HepG2 (cell line): ENCODE measurements around the gene ZNF322. TPM values are rescaled to one million over a fixed set of nuclear protein-coding genes. Genes with fewer than 3 reads are reported as not detected.

Experiments
- ATF7 ChIP-seq, 2 experiments: fragments of 450-650 bp in 1 of 2; sonication (generic) in 1 of 2; formaldehyde crosslinking in 1 of 2; IDR thresholded peaks; 2 replicates each; pipeline versions ENCODE4 v1.4.0 to v1.6.1; 2016 to 2020; ENCODE audit warnings: antibody characterized with exemption in 1 of 2, mild to moderate bottlenecking in 1 of 2, missing genetic modification reagents in 1 of 2
- CCDC6 ChIP-seq: sonication (generic); formaldehyde crosslinking; IDR thresholded peaks from 2 replicates; pipeline ENCODE4 v1.8.1; 2022; ENCODE audit warnings: mild to moderate bottlenecking, missing genetic modification reagents, moderate library complexity
- HCFC1 ChIP-seq: fragments of 150-350 bp; IDR thresholded peaks from 2 replicates; pipeline ENCODE4 v1.6.1; 2014; ENCODE audit warnings: low read depth, low read length
- SIX1 ChIP-seq: sonication (generic); formaldehyde crosslinking; IDR thresholded peaks from 2 replicates; pipeline ENCODE4 v1.4.0; 2020; ENCODE audit warnings: missing genetic modification reagents, borderline replicate concordance
- SSRP1 ChIP-seq: IDR thresholded peaks from 2 replicates; pipeline ENCODE4 v1.6.1; 2016; ENCODE audit warnings: control low read depth
- SYNCRIP ChIP-seq: fragments of 200-400 bp; formaldehyde crosslinking; IDR thresholded peaks from 2 replicates; pipeline ENCODE4 v1.6.1; 2018; ENCODE audit warnings: mild to moderate bottlenecking, low read depth, low read length; ENCODE audit not compliant: insufficient read depth
- TEAD3 ChIP-seq: optimal IDR thresholded peaks from 2 replicates; pipeline ENCODE3; 2016; ENCODE audit warnings: borderline replicate concordance
- ZC3H13 ChIP-seq: sonication (generic); formaldehyde crosslinking; IDR thresholded peaks from 2 replicates; pipeline ENCODE4 v1.8.1; 2023; ENCODE audit warnings: mild to moderate bottlenecking, missing genetic modification reagents, moderate library complexity
- ZFP36 ChIP-seq: fragments of 150-350 bp; IDR thresholded peaks from 2 replicates; pipeline ENCODE4 v1.6.1; 2018; ENCODE audit warnings: borderline replicate concordance, low read length, low read depth; ENCODE audit not compliant: partially characterized antibody
- ZNF232 ChIP-seq: sonication (generic); formaldehyde crosslinking; IDR thresholded peaks from 2 replicates; pipeline ENCODE4 v1.4.0; 2020; ENCODE audit warnings: missing genetic modification reagents, borderline replicate concordance
- ZNF713 ChIP-seq: sonication (generic); formaldehyde crosslinking; IDR thresholded peaks from 2 replicates; pipeline ENCODE4 v1.4.0; 2020; ENCODE audit warnings: mild to moderate bottlenecking, missing genetic modification reagents
- ZNF781 ChIP-seq: sonication (generic); formaldehyde crosslinking; IDR thresholded peaks from 2 replicates; pipeline ENCODE4 v1.5.1; 2020; ENCODE audit warnings: borderline replicate concordance, mild to moderate bottlenecking, missing genetic modification reagents; ENCODE audit errors: not compliant biosample characterization
- ZNF816 ChIP-seq: sonication (generic); formaldehyde crosslinking; IDR thresholded peaks from 2 replicates; pipeline ENCODE4 v1.8.0; 2022; ENCODE audit warnings: missing genetic modification reagents, mild to moderate bottlenecking, borderline replicate concordance
- ZNF83 ChIP-seq: sonication (generic); formaldehyde crosslinking; IDR thresholded peaks from 2 replicates; pipeline ENCODE4 v1.4.0; 2020; ENCODE audit warnings: missing genetic modification reagents, mild to moderate bottlenecking, borderline replicate concordance
- polyA plus RNA-seq, 8 experiments: library from polyadenylated mRNA; depleted of rRNA in 3 of 8; stranded (reverse) in 7 of 8; unstranded in 1 of 8; fragments of >200 nt; fragmentation: Illumina TruSeq in 4 of 8; extraction: Trizol in 4 of 8; gene quantifications; 2 replicates each; pipeline versions ENCODE4 v1.2.1 to v1.2.3, GENCODE V29; 2011 to 2016; ENCODE audit warnings: low read depth in 4 of 8, missing spikeins in 1 of 8, mixed read lengths in 1 of 8; ENCODE audit not compliant: insufficient read depth in 1 of 8
- total RNA-seq, 5 experiments: library from RNA; depleted of rRNA; stranded (reverse); fragments of >200 nt; fragmentation: Illumina TruSeq; extraction: Trizol; gene quantifications; 2 replicates each; pipeline ENCODE4 v1.2.3, GENCODE V29; 2016; ENCODE audit warnings: low read depth in 1 of 5
- TF ChIP-seq, protein P1 (sequence below): sonication (generic); formaldehyde crosslinking; IDR thresholded peaks from 2 replicates; pipeline ENCODE4 v1.4.0; 2020; ENCODE audit warnings: missing genetic modification reagents, borderline replicate concordance
- TF ChIP-seq, protein P2 (sequence below): IDR thresholded peaks from 2 replicates; pipeline ENCODE4 v1.6.1; 2016; ENCODE audit warnings: low read depth, missing genetic modification reagents, missing compliant biosample characterization
- TF ChIP-seq, protein P3 (sequence below): sonication (generic); formaldehyde crosslinking; conservative IDR thresholded peaks from 2 replicates; pipeline ENCODE4 v1.4.0; 2020; ENCODE audit warnings: missing genetic modification reagents

Gene ZNF322
- total and polyA plus RNA-seq, 2 of the 13 experiments (the other 11 are each of a cell fraction or from before 2014, with no cell fraction given): 8.3 to 22.8 TPM

DNA sequence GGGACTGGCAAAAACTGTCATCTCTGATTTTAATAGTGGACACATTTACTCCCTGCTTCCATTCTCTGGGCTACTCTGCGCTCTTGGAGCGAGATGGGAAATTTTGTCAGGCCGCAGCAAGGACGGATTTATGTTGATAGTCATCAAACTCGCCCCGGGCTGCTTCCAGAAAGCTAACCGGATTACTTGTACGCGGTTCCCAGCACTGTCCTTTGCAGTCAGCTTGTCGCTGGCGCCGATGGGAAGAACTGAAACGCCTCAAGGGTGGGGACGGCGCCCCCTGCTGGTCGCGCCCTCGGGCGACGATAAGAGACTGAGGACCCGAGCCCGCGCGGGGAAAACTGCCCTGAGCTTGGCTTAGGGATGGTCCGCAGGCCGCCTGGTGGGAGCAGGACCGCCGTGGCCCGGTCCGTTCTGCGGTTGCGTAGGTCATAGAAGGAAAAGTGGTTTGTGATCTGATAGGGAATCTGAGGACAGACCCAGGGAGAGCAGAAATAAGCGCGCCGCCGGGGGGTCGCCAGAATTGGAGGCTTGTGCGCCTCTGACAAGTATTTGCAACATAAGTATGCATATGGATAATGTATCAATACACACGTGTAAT, 63.8 kb downstream of the ZNF322 start (continued):
- TF ChIP-seq, protein P1, sequence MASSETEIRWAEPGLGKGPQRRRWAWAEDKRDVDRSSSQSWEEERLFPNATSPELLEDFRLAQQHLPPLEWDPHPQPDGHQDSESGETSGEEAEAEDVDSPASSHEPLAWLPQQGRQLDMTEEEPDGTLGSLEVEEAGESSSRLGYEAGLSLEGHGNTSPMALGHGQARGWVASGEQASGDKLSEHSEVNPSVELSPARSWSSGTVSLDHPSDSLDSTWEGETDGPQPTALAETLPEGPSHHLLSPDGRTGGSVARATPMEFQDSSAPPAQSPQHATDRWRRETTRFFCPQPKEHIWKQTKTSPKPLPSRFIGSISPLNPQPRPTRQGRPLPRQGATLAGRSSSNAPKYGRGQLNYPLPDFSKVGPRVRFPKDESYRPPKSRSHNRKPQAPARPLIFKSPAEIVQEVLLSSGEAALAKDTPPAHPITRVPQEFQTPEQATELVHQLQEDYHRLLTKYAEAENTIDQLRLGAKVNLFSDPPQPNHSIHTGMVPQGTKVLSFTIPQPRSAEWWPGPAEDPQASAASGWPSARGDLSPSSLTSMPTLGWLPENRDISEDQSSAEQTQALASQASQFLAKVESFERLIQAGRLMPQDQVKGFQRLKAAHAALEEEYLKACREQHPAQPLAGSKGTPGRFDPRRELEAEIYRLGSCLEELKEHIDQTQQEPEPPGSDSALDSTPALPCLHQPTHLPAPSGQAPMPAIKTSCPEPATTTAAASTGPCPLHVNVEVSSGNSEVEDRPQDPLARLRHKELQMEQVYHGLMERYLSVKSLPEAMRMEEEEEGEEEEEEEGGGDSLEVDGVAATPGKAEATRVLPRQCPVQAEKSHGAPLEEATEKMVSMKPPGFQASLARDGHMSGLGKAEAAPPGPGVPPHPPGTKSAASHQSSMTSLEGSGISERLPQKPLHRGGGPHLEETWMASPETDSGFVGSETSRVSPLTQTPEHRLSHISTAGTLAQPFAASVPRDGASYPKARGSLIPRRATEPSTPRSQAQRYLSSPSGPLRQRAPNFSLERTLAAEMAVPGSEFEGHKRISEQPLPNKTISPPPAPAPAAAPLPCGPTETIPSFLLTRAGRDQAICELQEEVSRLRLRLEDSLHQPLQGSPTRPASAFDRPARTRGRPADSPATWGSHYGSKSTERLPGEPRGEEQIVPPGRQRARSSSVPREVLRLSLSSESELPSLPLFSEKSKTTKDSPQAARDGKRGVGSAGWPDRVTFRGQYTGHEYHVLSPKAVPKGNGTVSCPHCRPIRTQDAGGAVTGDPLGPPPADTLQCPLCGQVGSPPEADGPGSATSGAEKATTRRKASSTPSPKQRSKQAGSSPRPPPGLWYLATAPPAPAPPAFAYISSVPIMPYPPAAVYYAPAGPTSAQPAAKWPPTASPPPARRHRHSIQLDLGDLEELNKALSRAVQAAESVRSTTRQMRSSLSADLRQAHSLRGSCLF (CRISPR knock-in tag): peak; percentile 66; the same call in 1 of the 2 replicates
- TF ChIP-seq ZC3H13: peak; percentile 89; the same call in 1 of the 2 replicates
- TF ChIP-seq ZFP36: no peak
- TF ChIP-seq ATF7 (IDR thresholded peaks at IDR 0.05): no peak
- TF ChIP-seq ATF7 (CRISPR knock-in tag; IDR thresholded peaks at IDR 0.05): no peak
- TF ChIP-seq, protein P2, sequence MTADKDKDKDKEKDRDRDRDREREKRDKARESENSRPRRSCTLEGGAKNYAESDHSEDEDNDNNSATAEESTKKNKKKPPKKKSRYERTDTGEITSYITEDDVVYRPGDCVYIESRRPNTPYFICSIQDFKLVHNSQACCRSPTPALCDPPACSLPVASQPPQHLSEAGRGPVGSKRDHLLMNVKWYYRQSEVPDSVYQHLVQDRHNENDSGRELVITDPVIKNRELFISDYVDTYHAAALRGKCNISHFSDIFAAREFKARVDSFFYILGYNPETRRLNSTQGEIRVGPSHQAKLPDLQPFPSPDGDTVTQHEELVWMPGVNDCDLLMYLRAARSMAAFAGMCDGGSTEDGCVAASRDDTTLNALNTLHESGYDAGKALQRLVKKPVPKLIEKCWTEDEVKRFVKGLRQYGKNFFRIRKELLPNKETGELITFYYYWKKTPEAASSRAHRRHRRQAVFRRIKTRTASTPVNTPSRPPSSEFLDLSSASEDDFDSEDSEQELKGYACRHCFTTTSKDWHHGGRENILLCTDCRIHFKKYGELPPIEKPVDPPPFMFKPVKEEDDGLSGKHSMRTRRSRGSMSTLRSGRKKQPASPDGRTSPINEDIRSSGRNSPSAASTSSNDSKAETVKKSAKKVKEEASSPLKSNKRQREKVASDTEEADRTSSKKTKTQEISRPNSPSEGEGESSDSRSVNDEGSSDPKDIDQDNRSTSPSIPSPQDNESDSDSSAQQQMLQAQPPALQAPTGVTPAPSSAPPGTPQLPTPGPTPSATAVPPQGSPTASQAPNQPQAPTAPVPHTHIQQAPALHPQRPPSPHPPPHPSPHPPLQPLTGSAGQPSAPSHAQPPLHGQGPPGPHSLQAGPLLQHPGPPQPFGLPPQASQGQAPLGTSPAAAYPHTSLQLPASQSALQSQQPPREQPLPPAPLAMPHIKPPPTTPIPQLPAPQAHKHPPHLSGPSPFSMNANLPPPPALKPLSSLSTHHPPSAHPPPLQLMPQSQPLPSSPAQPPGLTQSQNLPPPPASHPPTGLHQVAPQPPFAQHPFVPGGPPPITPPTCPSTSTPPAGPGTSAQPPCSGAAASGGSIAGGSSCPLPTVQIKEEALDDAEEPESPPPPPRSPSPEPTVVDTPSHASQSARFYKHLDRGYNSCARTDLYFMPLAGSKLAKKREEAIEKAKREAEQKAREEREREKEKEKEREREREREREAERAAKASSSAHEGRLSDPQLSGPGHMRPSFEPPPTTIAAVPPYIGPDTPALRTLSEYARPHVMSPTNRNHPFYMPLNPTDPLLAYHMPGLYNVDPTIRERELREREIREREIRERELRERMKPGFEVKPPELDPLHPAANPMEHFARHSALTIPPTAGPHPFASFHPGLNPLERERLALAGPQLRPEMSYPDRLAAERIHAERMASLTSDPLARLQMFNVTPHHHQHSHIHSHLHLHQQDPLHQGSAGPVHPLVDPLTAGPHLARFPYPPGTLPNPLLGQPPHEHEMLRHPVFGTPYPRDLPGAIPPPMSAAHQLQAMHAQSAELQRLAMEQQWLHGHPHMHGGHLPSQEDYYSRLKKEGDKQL (CRISPR knock-in tag): no peak
- TF ChIP-seq TEAD3 (CRISPR knock-in tag): peak; percentile 71
- peak; percentile 85 for TF ChIP-seq ZNF781 (CRISPR knock-in tag)
- TF ChIP-seq SYNCRIP: no peak
- peak; percentile 46; the same call in 1 of the 2 replicates for TF ChIP-seq SIX1 (CRISPR knock-in tag)
- peak; percentile 57; the same call in 1 of the 2 replicates for TF ChIP-seq ZNF232
- TF ChIP-seq SSRP1: peak; percentile 93
- TF ChIP-seq ZNF816 (CRISPR knock-in tag): peak; percentile 63
- peak; percentile 39; the same call in 1 of the 2 replicates for TF ChIP-seq ZNF713
- peak; percentile 93 for TF ChIP-seq CCDC6 (CRISPR knock-in tag)
- 0 out of 2 replicates have a peak, but pooled peaks have one; percentile 79 for TF ChIP-seq ZNF83 (CRISPR knock-in tag)
- TF ChIP-seq HCFC1: peak; percentile 19; the same call in 1 of the 2 replicates
- TF ChIP-seq, protein P3, sequence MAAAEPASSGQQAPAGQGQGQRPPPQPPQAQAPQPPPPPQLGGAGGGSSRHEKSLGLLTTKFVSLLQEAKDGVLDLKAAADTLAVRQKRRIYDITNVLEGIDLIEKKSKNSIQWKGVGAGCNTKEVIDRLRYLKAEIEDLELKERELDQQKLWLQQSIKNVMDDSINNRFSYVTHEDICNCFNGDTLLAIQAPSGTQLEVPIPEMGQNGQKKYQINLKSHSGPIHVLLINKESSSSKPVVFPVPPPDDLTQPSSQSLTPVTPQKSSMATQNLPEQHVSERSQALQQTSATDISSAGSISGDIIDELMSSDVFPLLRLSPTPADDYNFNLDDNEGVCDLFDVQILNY (CRISPR knock-in tag): peak; percentile 65; the same call in 1 of the 2 replicates
